Measurements from ENCODE around the gene GPR152. TPM values are rescaled to one million over a fixed set of nuclear protein-coding genes. Genes with fewer than 3 reads are reported as not detected.

Gene GPR152
- total RNA-seq, 2 experiments from 2014 or later: not detected

GRCh38 chr11:67496113-67496512 lies 43.6 kb upstream of the GPR152 start:
- Histone ChIP-seq H3K9me2 (ENCODE audit: insufficient read depth, low read length) (no peaks in the 10 kb centered on the region), H4K20me1 (ENCODE audit: insufficient read depth, low read length) (no peaks in the 10 kb centered on the region), H3K4me1 (ENCODE audit: insufficient read depth, low read length, poor library complexity, severe bottlenecking) (no peaks in the 10 kb centered on the region), H2AFZ (ENCODE audit: low read length) (no peak overlapping the region), H3K4me3 (ENCODE audit: low read depth, low read length, poor library complexity, severe bottlenecking) (no peak overlapping the region), H3K79me2 (ENCODE audit: insufficient read depth, low read depth, low read length) (no peaks in the 10 kb centered on the region), H3K9me3 (ENCODE audit: low read length) (no peaks in the 10 kb centered on the region), H3K36me3 (ENCODE audit: insufficient read depth, low read length) (peaks cover 34% of the 10 kb centered on the region; the same call in 1 of the 2 replicates), H3K27ac (ENCODE audit: low read depth, low read length, poor library complexity, severe bottlenecking) (no peak overlapping the region), H3K4me2 (ENCODE audit: low read length) (no peak overlapping the region)
- DNase-seq (ENCODE audit: low spot score): no peak
- TF ChIP-seq CTCF (conservative IDR thresholded peaks at IDR 0.05; ENCODE audit: low read length) (no peak), EZH2phosphoT487 (IDR thresholded peaks at IDR 0.05; ENCODE audit: borderline replicate concordance, low read depth, low read length) (no peak)
- no TSS peak for BruUV-seq (replicated peaks)
- ChIA-PET CTCF (ENCODE audit: unreplicated experiment) (interaction anchor here (0.6 kb wide), 1 partner anchor 550 kb away, joined by 4 read pairs; no protein-coding TSS in a partner anchor), POLR2A (no interaction called here)
- intact Hi-C loops (cut with micrococcal nuclease; ENCODE audit: unreplicated experiment): no loop called here

- Histone ChIP-seq H3K9me3 (ENCODE audit: low read length) (no peaks in the 10 kb centered on the region), H3K36me3 (ENCODE audit: insufficient read depth, low read length) (peaks cover 35% of the 10 kb centered on the region; the same call in 1 of the 2 replicates), H3K4me3 (ENCODE audit: low read depth, low read length, poor library complexity, severe bottlenecking) (no peak overlapping the region), H3K9me2 (ENCODE audit: insufficient read depth, low read length) (no peaks in the 10 kb centered on the region), H3K4me1 (ENCODE audit: insufficient read depth, low read length, poor library complexity, severe bottlenecking) (no peaks in the 10 kb centered on the region), H4K20me1 (ENCODE audit: insufficient read depth, low read length) (no peaks in the 10 kb centered on the region), H3K27ac (ENCODE audit: low read depth, low read length, poor library complexity, severe bottlenecking) (no peak overlapping the region), H3K79me2 (ENCODE audit: insufficient read depth, low read depth, low read length) (no peaks in the 10 kb centered on the region), H3K4me2 (ENCODE audit: low read length) (no peak overlapping the region), H2AFZ (ENCODE audit: low read length) (no peak overlapping the region)
- BruUV-seq (replicated peaks): no TSS peak
- no peak for DNase-seq (ENCODE audit: low spot score)
- intact Hi-C loops (cut with micrococcal nuclease; ENCODE audit: unreplicated experiment): no loop called here
- TF ChIP-seq EZH2phosphoT487 (IDR thresholded peaks at IDR 0.05; ENCODE audit: borderline replicate concordance, low read depth, low read length) (no peak), CTCF (conservative IDR thresholded peaks at IDR 0.05; ENCODE audit: low read length) (no peak)
- ChIA-PET CTCF (ENCODE audit: unreplicated experiment) (no interaction called here), POLR2A (no interaction called here)
Observed at GRCh38 chr11:67495234-67496005, 42.9 kb upstream of the GPR152 start.
